NCI-H510A treated with DMSO at 0.1 percent for 48 hours (cell line): ENCODE measurements around the gene TMEM52.

Experiments
- DNase-seq: peaks from one replicate; lab custom pipeline; 2025; lab: John Stamatoyannopoulos, UW

TMEM52 gene

DNA sequence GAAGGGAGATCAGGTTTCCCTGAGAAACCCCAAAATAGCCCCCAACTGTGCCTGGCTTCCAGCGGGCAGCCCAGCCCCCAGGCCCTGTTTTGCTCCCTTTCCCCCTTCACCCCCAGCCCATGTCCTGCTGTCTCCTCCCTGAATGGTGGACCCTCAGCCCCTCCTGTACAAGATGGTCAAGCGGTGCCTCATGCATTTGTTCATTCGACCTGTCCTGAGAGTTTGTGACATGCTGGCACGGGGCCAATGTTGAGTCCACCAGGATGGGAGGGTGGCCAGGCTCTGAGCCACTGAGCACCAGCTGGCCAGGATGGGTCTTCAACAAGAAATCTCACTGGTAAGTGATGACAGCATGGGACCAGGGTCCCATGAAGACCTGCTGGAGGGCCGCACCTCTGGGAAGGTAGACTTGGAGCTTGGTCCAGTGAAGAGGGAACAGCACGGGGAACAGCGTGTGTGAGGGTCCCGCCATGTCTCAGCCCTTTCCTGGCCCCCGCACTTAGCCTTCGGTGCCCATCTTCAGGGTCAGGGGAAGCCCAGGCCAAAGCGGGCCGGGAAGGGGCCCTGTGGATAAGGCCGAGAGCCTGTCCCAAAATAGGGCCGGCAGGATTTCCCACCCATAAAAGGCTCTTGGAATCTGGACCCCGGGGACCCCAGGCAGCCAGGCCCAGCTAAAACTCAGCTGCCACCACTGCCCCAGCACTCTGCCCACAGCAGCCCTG is 3.9 kb downstream of the TMEM52 start, which contains the start of gene CALML6:
Gene CALML6 (plus strand): TSS at position 290 of the 722 bp plus-strand sequence. CDS start 21 bp downstream, at position 311.
- no peak for DNase-seq

DNA sequence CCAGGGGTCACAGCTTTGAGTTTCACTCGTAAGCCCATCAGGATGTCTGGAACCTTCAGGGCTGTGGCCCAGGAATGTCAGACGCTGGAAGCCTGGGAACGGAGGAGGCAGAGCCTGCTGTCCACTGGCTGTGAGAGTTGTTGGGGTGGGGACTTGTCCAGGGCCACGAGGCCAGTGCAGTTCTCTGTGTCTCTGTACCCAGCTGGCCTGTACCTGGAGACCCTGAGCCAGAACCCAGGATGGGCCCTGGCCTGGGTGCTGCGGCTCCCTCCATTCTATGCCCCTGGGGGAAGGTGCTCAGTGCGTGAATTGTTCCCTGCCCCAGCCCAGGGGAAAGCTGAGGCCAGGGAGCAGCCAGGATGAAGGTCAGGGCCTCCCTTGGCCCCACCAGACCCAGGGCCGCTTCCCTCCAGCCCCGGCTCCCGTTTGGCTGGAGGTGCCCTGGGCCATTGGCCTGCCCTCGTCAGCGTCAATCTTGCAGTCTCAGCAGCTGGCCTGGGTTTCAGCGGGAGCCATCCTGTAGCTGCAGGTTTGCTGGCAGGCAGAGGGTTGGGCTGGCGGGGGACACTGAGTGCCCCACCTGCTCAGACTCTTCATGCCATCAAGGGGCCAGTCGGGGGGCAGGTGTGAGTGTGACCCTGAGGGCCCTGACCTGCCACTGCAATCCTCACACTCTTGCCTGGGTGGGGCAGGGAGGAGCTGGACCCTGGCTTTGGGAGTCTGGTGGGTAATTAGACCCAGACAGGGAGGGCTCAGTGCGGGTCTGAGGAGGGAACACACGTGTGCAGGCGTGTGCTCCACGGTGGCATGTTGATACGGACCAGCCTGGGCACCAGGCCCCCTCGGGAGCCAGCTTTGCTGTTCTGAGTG is 4.7 kb downstream of the TMEM52 start:
- no peak for DNase-seq

DNA sequence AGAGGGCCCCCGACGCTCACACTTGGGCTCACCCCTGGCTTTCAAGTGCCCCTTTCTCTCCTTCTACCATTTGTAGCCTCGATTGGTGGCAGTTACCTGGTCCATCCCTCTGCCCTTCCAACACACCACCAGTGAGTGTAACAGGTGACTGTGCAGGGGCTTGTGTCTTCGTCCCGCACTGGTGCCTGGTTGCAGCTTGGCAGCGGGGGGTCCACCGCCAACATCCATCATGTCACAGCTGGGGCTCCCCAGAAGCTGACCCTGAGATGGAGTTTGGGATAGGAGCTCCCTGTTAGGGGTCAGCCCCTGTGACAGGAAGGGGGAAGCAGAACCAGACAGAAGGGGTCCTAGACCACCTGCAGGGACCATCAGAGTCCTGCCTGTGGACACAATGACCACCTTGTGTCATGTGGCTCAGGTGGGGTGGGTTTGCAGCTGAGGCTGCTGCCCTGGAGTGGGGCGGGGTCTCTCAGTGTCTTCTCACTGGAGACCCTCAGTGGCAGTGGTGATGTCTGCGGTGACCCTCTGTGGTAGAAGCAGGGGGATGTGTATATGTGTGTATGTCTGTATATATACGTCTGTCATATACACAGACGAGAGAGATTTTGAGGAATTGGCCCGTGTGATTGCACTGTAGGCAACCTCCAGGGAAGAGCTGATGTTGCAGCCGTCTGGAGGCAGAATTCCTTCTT is 7.6 kb downstream of the TMEM52 start:
- DNase-seq: no peak

DNA sequence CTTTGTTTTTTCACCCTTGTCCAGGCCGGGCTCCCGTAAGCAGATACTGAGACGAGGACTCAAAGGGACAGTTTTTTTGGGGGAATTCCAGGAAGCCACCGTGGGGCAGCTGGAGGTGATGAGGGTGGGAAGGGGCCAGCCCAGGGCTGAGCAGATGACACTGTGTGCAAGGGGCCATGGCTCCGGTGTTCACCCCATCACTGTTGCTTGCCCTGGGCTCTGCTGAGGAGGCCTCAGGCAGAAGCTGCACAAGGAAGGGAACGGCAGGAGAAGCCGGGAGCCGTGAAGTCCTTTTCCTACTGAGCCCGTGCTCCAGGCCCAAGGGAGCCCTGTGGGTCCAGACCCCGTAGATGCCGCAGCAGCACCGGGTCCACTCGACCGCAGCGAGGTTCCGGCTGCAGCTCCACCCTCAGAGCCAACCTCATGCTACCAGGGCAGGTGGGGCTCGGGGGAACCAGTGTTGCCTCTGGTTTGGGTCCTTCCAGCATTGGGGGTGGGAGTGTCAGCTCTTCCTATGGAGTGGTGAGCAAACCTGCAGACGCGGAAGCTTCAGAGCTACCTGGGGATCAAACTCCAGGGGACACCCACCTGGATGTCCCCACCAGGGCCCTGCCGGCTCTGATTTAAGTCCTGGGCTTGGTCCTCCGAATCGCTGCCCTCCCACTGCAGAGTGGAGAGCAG is 8.3 kb downstream of the TMEM52 start:
- DNase-seq: no peak

DNA sequence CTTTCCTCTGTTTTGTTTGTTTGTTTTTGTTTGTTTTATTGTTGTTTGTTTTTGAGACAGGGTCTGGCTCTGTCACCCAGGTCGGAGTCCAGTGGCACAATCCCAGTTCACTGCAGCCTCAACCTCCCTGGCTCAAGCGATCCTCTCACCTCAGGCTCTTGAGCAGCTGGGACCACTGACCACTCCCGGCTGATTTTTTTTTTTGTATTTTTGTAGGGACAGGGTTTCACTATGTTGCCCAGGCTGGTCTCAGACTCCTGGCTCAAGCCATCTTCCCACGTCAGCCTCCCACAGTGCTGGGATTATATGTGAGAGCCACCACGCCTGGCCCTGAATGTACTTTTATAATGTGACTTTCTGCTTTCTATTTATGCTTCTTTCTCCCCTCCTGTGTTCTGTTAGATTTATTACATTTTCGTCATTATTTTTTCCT is 9.0 kb downstream of the TMEM52 start:
- DNase-seq: no peak

DNA sequence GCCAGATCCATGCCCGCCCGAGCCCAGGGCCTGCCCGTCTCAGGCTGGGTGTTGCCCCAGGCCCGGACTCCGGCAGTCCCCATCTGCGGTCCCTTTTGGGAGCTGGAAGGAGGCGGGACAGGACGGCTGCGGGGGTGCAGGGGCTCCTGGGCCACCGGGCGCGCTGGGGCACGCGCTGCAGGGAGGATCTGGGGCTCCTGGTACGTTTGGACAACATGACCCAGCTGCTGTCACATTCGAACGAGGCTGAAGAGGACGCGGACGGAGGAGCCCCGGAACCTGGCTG is 10.6 kb downstream of the TMEM52 start:
- DNase-seq: no peak

DNA sequence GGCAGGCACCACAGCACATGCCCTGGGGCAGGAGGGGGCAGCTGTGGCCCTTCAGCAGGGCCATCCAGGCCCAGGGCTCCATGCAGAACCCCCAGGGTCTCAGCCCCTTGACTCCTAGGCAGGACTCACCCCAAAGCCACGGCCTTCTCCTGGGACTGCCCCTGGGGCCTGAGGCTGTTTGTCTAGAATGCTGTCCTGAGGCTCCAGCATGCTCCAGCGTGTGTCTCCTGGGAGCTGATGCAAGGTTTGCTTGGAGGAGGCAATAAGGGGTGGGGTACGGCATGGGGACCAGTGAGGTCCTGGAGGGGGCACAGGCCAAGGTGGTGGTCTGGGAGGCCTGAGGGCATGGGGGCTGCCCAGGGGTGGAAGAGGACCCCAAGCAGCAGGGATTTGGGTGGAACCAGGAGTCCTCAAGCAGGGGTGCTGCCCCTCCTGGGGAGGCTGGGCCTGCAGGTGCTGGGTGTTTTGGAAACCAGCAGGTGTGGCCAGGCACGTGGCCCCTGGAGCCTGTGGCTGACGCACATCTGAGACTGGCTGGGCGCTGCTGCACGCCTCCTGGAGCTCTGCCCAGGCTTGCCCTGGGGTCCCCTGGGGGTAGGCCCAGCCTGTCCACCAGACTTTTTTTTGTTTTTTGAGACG is 11.9 kb downstream of the TMEM52 start:
- no peak for DNase-seq

DNA sequence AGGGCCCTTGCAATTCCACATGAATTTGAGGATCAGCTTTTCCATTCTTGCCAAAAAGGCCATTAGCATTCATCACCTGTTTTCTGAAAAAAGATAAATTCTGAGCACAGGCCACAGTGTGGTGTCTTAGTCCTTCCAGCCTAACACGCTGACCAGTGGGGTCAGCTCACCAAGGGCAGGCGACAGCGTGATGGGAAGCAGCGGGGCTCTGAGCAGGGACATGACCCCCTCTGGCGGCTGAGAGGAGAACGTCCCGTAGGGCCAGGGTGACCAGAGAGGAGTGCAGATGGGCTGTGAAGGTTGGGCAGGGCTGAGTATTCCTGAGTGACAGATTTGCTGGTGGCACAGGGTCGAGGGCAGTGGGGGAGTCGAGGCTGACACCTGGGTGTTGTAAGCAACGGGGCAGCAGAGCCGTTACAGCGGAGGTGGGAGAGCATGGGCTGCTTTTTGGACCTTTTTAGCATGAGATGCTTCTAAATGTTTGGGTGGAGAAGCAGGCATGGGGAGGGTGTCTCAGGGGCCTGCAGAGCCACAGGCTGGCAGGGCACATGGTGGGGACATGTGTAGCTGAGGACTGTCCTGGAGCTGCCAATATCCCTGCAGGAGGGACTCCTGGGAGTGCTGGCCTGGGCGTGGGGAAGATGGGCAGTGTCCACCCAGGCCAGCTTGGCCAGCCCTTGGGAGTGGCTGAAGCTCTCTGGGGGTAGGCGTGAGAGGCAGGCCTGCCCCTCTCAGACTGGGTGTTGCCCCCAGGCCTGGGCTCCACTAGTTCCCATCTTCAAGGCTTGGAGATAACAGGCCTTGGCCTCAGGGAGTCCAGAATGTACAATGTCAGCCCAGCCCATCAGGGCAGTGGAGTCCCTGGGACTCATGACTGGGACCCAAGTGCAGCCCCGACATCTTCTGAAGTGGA is 12.6 kb downstream of the TMEM52 start:
- DNase-seq: peak; percentile 97

DNA sequence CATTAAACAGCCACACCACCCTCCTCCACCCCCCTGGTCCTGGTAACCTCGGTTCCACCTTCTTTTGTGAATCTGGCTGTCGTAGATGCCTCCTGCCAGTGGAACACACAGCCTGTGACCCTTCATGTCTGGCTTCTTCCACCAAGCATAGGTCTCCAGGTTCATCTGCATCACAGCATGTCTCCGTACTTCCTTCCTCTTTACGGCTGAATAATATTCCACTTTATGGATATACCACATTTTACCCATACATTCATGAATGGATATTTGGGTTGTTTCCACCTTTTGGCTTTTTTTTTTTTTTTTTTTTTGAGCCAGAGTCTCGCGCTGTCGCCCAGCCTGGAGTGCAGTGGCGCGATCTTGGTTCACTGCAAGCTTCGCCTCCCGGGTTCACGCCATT is 15.9 kb downstream of the TMEM52 start:
- no peak for DNase-seq

DNA sequence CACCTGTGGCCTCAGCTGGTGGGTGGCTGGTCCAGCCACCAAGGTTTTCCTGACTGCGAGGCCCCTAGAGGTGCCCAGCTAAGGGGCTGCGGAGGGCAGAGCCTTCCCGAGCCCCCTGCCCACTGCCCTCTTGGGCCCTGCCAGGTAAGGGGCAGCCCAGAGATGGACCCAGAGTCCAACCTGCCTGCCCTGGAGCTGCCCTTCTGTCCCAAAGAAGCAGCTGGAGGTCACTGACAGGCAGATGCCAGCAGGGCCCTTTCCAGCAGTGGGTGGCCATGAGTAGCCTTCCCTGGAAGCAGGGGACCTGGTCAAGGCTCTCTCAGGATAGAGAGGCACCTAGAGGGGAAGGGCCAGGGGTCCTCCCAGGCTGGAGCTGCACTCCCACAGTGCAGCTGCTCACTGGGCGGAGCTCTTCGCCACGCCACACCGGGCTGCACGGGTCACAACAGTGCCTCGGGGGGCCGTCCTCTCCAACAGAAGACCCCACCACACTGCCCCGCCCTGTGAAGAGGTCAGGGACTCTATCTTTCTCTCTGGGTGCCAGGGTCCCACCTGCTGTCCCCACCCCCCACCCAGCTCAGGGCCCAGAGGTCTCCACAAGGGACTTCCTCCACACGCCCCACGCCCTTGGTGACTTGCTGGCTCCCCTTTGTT is 17.3 kb downstream of the TMEM52 start:
- no peak for DNase-seq

DNA sequence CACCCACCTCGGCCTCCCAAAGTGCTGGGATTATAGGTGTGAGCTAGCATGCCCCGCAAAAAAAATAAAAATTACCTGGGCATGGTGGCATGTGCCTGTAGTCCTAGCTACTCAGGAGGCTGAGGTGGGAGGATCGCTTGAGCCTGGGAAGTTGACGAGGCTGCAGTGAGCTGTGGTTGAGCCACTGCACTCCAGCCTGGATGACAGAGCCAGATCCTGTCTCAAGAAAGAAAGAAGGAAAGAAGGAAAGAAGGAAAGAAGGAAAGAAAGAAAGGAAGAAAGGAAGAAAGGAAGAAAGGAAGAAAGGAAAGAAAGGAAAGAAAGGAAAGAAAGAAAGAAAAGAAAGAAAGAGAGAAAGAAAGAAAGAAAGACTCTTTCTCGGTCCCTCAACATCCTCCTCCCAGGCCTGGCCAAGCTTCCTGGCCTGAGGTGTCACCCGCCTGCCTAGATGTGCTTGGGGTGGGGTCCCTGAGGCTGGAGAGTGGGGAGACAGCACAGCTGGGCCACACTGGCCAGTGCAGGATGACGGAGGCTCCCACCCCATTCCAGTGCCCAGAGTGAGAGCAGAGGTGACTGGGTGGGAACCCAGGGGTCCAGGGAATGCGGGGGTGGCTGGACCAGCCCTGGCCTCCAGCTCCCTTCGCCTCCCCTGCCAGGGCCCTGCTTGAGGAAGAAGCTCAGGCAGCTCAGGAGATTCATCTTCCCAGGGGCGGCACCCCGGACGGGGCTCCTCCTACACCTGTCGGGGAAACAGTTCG is 18.0 kb downstream of the TMEM52 start:
- DNase-seq: no peak

DNA sequence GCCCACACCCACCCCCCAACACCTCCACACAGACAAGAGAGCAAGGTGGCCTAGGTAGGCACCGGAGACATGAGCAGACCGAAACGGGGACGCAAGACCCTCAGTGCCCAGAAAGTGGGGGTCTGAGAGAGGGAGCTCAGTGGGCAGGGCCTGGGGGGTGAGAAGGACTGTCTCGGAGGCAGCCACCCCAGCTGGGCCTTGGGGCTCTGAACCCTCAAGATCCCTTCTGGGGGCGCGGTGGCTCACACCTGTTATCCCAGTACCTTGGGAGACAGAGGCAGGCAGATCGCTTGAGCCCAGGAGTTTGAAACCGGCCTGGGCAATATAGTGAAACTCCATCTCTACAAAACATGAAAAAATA is 19.1 kb downstream of the TMEM52 start:
- no peak for DNase-seq

DNA sequence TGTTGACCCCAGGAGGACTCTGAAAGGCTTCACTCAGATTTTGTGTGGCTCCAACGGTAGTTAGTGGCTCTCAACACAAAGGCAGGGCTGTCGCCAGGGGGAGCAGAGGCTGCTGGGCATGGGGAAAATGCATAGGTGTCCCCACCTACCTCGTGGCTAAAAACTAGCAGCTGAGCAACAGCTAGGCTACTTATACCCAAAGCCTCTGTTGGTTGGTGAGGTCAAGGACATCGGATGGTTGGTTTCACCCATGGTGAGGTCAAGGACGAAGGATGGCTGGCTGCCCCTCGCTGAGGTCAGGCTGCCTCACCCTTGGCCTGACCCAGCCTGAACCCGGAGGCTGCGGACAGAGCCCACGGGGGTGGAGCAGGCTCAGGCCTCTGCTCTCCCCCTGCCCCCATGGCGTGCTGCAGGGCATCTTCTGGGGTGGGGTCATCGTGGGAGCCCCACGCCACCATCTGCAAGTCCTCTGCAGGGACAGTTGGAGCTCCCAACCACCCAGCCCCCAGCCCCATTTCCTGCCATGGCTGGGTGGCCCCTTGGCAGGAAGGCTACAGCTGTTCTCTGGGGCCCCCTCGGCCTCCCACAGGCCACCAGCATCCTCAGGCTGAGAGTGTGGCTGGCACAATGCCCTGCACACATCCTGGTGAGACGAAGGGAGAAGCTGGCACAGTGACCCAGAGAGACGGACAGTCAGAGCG is 19.7 kb downstream of the TMEM52 start:
- DNase-seq: no peak

DNA sequence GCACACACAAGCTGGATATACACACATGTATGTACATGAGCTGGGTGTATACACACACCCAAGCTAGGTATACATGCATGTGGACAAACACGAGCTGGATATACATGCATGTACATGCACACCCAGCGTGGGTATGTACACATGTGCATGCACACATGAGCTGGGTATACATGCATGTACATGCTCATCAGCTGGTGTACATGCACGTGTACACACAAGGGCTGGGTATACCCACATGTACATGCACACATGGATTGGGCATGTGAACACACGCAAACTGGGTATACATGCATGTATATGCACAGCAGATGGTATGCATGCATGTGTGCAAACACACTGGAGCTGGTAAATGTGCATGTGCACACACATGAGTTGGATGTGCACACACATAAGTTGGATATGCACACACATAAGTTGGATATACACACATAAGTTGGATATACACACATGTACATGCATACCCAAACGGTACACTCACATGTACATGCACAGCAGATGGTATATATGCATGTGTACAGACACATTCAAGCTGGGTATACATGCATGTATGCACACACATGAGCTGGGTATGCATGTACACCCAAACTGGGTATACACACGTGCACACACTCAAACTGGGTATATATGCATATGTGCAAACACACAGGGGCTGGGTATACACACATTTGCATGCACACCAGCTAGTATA is 20.7 kb downstream of the TMEM52 start:
- no peak for DNase-seq

DNA sequence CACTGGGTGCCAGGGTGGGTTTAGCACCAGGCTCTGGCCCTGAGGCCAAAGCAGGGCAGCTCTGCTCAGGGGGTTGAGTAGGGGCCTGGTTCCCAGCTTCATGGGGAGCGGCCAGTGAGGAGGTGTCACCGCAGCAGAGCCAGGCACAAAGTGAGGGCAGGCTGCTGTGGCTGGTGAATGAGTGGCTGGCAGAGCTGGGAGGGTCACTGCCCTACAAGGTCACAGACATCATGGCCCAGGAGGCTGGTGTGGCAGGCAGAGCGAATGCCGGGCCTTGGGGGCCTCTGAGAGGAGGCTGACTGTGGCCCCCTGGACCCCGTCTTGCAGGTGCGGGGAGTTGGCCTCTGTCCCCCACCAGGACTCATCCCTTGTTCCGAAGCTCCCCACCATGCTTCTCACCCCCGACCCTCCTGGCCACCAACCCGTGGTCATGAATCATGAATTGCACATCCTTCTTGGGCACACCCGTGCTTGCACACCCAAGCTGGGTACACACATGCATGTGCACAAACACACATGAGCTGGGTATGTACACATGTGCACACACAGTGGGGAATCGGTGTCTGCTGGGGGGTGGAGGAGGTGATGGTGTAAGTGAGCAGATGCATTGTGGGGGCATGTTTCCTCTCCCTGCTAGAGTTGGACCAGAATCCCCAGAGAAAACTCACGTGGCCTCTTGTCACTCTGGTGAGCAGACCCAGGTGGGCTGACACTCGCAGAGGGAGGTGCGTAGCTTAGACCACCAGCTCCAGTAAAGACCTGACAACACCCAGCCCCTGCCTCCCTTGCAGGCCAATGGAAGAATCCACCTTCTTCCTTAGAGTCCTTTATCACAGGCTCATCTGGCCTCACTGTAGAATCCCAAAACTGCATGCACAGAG is 23.4 kb downstream of the TMEM52 start:
- no peak for DNase-seq

DNA sequence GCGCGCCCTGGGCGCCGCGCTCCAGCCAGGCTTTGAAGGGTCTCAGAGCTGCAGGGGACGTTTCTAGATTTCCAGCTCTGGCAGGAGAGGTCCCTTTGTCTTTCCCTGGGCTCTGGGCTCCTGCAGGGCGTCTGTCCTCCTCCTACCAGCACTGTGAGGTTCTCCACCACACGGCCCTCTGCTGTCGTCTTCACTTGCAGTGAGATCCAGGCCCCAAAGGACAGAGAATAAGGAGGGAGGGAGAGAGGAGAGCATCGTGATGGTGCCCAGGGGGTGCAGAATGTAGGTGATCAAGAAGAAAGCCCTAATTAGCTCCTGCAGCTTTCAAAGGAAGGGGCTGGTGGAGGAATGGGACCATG is 24.0 kb downstream of the TMEM52 start:
- DNase-seq: no peak

DNA sequence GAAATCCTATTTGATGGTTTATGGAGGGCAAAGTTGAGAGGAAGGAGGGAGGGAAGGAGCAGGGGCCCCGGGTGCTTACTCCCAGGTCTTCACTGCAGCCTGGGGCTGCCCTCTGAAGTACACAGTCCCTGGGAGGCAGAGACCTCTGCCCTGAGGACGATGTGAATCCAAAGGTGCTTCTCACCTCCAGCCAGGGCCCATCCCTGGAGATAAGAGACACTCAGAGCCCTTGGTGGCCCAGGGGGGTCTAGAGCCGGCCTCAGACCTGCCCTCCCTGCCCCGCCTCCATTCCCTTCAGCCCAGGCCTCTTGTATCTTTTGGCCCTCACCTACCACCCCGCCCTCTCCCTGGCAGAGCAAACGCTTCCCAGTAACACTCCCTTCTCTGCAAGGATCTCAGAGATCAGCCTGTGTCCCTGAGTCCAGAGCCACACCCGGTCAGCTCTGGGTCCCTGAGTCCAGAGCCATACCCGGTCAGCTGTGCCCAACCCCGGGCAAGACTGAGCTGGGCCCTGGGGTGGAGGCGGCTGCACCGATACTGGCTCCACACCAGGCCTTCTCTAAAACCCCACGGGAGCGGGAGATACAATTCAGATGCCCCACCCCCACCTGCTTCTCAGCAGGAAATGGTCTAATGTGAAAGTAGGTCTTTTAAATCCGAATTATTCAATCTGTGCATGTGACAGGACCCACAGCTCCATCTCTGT is 24.6 kb downstream of the TMEM52 start:
- no peak for DNase-seq
